Keratinocyte (primary cell): Measurements from ENCODE around the gene PARP3.

Experiments used
- CTCF ChIP-seq, 3 experiments: IDR thresholded peaks in 1 of 3; conservative IDR thresholded peaks in 1 of 3; optimal IDR thresholded peaks in 1 of 3; 2 replicates in 2 of 3; 3 replicates in 1 of 3; pipeline versions ENCODE3 to v1.5.1; 2011; ENCODE audit warnings: low read length in 3 of 3, mild to moderate bottlenecking in 3 of 3, moderate library complexity in 2 of 3, control low read depth in 1 of 3, inconsistent platforms in 1 of 3; ENCODE audit not compliant: insufficient read depth in 2 of 3; ENCODE audit errors: extremely low read depth in 1 of 3
- EZH2 ChIP-seq: IDR thresholded peaks from one replicate; pipeline ENCODE4 v1.6.1; 2012; ENCODE audit warnings: inconsistent platforms, mild to moderate bottlenecking, low read length, moderate library complexity

- no peak for TF ChIP-seq CTCF (optimal IDR thresholded peaks at IDR 0.05 in 1 of 3, IDR thresholded peaks at IDR 0.05 in 1 of 3, conservative IDR thresholded peaks at IDR 0.05 in 1 of 3; ENCODE audit: extremely low read depth in 1 of 3, insufficient read depth in 2 of 3, low read length in 3 of 3)
- no peak for TF ChIP-seq EZH2
Measured at GRCh38 chr3:51986010-51986947, 44.1 kb downstream of the PARP3 start.
